PFSK-1 (cell line): ENCODE data around the gene NINJ2.

ENCODE experiments used
- FOXP2 ChIP-seq: optimal IDR thresholded peaks from 2 replicates; pipeline ENCODE3; 2011; ENCODE audit warnings: borderline replicate concordance, control low read depth, inconsistent platforms; ENCODE audit not compliant: insufficient read depth; ENCODE audit errors: extremely low read length, extremely low read depth
- POLR2AphosphoS5 ChIP-seq: IDR thresholded peaks from 2 replicates; pipeline ENCODE4 v1.6.1; 2012; ENCODE audit warnings: low read depth, mild to moderate bottlenecking, control low read depth, low read length, moderate library complexity
- SIN3A ChIP-seq: IDR thresholded peaks from 2 replicates; pipeline ENCODE4 v1.6.1; 2012; ENCODE audit warnings: mild to moderate bottlenecking, low read length, moderate library complexity, borderline replicate concordance; ENCODE audit not compliant: insufficient read depth
- TAF1 ChIP-seq: IDR thresholded peaks from 2 replicates; pipeline ENCODE4 v1.6.1; 2012; ENCODE audit warnings: low read length, control low read depth, borderline replicate concordance; ENCODE audit not compliant: insufficient read depth
- TF ChIP-seq, protein P1 (sequence below), 2 experiments: IDR thresholded peaks; 2 replicates each; pipeline versions ENCODE4 v1.6.1 to v1.8.0; 2011 to 2012; ENCODE audit warnings: low read depth in 2 of 2, low read length in 2 of 2, control low read depth in 1 of 2, inconsistent platforms in 1 of 2, mild to moderate bottlenecking in 1 of 2, moderate library complexity in 1 of 2; ENCODE audit not compliant: insufficient read depth in 1 of 2

The NINJ2 gene

DNA sequence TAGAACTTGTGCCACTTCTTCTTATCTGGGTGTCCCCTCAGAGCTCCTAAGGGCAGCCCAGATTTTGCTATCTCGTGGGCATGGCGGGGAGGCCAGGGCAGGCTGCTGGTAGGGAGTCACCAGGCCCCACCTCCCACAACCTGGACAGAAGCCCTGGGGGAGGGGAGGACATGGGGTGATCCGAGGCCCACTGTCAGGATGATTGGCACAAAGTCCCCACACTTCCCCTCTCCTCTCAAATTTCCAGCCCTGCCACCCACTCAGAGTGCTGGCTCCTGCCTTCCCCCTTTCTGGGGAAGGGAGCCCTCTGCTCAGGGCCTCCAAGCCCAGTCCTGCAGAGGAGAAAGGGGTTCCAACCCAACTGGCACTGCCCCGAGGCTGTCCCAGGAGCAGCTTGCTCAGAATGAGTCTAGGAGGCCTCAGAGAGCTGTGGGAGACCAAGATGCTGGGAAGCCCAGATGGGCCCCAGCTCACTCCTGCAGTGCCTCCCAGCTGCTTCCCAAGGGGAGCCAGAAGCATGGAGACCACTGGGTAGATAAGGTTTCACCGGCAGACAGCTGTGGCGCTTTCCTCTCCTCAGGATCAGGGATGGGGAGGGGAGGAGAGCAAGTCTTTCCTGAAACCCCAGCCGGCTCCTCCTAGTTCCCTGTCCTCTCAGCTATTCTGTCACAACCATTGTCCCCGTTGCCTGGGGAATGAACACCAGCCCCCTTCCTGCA is 120.7 kb downstream of the NINJ2 start:
- TF ChIP-seq SIN3A (no peak), TAF1 (no peak), FOXP2 (no peak), POLR2AphosphoS5 (no peak)
- TF ChIP-seq, protein P1, sequence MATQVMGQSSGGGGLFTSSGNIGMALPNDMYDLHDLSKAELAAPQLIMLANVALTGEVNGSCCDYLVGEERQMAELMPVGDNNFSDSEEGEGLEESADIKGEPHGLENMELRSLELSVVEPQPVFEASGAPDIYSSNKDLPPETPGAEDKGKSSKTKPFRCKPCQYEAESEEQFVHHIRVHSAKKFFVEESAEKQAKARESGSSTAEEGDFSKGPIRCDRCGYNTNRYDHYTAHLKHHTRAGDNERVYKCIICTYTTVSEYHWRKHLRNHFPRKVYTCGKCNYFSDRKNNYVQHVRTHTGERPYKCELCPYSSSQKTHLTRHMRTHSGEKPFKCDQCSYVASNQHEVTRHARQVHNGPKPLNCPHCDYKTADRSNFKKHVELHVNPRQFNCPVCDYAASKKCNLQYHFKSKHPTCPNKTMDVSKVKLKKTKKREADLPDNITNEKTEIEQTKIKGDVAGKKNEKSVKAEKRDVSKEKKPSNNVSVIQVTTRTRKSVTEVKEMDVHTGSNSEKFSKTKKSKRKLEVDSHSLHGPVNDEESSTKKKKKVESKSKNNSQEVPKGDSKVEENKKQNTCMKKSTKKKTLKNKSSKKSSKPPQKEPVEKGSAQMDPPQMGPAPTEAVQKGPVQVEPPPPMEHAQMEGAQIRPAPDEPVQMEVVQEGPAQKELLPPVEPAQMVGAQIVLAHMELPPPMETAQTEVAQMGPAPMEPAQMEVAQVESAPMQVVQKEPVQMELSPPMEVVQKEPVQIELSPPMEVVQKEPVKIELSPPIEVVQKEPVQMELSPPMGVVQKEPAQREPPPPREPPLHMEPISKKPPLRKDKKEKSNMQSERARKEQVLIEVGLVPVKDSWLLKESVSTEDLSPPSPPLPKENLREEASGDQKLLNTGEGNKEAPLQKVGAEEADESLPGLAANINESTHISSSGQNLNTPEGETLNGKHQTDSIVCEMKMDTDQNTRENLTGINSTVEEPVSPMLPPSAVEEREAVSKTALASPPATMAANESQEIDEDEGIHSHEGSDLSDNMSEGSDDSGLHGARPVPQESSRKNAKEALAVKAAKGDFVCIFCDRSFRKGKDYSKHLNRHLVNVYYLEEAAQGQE (IDR thresholded peaks at IDR 0.05; ENCODE audit: insufficient read depth in 1 of 2, low read depth in 2 of 2, low read length in 2 of 2): no peak

- TF ChIP-seq FOXP2 (no peak), SIN3A (no peak), POLR2AphosphoS5 (no peak), TAF1 (no peak)
- TF ChIP-seq, protein P1 (IDR thresholded peaks at IDR 0.05; ENCODE audit: insufficient read depth in 1 of 2, low read depth in 2 of 2, low read length in 2 of 2): no peak
These were observed 121.4 kb downstream of the NINJ2 start for GRCh38 chr12:541676-542324.

DNA sequence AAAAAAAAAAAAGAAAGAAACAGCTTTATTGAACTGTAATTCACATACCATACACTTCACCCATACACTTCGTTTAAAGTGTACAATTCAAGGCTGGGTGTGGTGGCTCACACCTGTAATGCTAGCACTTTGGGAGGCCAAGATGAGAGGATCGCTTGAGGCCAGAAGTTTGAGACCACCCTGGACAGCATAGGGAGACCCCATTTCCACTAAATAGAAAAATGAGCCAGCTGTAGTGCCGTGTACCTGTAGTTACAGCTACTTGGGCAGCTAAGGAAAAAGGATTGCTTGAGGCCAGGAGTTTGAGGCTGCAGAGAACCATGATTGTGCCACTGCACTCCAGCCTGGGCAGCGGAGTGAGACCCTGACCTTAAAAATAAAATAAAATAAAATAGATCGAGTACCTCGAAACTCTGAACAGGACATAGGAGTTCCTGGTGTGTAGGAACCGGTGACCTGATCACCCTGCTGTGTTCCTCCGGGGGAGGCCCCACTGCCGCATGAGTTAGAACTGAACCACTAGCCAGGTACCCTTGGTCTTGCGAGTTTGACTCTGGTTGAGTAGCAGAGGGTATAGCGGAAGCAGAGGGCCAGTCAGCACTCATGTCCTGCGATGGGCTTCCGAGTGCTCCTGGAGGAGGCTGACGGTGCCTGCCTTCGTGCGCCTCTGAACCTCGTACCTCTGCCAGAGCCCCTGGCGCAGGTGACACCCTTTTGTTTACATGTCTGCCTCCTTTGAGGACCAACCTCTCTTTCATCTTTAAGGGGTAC is 123.5 kb downstream of the NINJ2 start:
- TF ChIP-seq, protein P1 (IDR thresholded peaks at IDR 0.05; ENCODE audit: insufficient read depth in 1 of 2, low read depth in 2 of 2, low read length in 2 of 2): no peak
- TF ChIP-seq POLR2AphosphoS5: no peak
- TF ChIP-seq SIN3A: no peak
- no peak for TF ChIP-seq TAF1
- TF ChIP-seq FOXP2: no peak

DNA sequence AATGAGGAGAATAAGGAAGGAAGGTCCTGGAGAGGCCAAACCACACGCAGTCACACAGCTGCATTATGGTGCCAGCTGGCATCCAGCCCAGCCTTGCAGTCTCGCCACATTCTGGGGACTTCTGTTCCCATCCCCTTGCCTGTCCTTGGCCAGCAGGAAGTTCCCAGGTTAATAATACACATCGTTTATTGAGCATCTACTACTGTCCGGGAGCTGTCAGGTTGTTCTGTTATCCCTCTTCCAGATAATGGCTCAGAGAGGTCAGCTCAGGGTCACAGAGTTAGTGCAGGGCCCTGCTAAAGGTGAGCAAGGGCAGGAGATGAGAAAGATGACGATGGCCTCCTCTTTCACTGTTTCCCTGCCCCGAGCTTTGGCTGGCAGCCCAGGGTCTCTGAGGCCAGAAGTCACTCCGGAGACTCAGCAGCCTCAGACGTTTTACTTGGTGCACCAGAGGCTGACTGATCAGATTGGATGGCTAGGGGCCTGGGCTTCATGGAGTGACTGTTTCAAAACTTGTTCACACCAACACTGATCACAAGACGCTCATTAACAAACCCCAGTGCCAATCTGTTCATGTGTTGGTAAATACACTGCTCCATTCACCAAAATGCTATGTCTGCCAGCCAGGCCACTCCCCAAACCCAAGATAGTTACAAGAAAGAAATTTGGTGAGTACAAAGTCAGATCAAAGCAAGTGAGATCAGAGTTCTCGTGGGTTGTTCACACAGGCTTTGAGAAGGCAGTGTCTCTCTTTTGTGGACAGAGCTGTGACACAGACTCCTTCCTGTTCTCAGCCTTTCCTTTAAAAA is 124.3 kb downstream of the NINJ2 start:
- TF ChIP-seq POLR2AphosphoS5: 0 out of 2 replicates have a peak, but pooled peaks have one; percentile 53
- TF ChIP-seq FOXP2: peak; percentile 84
- no peak for TF ChIP-seq TAF1

- TF ChIP-seq, protein P1 (IDR thresholded peaks at IDR 0.05; ENCODE audit: insufficient read depth in 1 of 2, low read depth in 2 of 2, low read length in 2 of 2): no peak
These were observed 125.5 kb downstream of the NINJ2 start for GRCh38 chr12:537772-538171.
